Glomerular visceral epithelial cell (primary cell): ENCODE measurements around the gene PLCB2.

ENCODE experiments used
- DNase-seq: peaks from one replicate; pipeline ENCODE4 v3.0.0-alpha.2; 2016; ENCODE audit errors: extremely low spot score

The PLCB2 gene

DNA sequence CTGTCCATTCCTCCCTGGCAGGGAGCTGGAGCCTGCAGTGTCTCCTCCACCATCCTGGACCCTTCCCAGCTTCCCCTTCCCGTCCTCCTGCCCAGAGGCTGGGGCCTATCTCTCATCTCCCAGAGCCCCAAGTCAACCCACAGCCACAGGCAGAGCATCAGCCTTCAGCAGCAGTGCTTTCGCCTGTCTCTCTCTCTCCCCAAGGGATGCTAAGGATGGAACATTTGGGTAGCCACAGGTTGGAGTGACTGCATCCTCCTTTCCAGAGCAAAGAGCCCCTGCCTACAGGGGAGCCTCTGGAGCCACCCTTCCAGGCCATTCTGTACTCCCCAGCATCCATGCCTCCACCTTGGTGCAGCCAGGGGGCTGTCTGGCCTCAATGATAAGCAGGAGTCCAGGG, 4.2 kb downstream of the PLCB2 start:
- no peak for DNase-seq

DNA sequence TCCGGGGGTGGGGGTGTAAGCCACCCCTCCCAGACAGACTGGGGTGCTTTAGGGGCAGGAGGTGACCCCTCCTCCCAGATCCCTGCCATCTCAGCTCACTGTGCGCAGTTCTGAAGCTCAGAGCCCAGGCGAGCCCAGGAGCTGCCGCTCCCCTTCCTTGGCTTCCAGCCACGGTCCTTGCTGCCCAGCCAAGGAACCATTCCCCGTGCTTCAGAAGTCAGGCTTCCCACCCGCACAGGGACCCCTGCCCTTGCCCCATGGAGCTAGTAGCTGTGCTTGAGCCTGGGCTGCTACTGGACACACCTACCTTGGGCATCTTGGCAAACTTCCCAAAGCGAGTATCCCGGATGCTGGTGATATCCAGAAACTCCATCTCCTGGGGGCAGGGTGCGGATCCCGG, 4.8 kb downstream of the PLCB2 start:
- DNase-seq: no peak

DNA sequence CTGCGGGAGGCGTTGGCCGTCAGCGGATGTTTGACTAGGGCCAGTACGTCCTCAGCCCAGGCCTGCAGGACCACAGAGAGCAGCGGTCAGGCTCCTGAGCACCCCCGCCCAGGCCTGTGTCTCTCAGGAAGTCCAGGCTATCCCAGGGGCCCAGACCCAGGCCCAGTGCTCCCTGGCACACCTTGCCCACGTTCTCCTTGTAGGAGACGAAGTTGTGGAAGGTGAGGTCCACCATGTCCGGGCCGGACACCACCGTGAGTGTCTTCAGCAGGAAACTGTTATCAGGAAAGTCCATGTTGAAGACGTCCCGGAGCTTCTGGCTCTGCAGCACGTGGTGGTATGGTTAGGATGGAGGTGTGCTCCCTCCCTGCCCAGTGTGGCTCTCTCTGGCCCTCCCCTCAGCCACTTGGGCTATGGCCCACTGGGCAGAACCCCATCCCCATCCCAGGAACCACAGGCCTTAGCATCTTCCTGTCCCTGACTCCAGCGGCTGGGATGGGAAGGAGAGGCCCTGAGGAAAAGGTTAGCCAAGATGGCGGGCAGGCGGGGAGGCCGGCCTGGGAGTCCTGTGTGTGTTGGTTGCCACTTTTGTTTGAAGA, 5.3 kb downstream of the PLCB2 start:
- DNase-seq: no peak

DNA sequence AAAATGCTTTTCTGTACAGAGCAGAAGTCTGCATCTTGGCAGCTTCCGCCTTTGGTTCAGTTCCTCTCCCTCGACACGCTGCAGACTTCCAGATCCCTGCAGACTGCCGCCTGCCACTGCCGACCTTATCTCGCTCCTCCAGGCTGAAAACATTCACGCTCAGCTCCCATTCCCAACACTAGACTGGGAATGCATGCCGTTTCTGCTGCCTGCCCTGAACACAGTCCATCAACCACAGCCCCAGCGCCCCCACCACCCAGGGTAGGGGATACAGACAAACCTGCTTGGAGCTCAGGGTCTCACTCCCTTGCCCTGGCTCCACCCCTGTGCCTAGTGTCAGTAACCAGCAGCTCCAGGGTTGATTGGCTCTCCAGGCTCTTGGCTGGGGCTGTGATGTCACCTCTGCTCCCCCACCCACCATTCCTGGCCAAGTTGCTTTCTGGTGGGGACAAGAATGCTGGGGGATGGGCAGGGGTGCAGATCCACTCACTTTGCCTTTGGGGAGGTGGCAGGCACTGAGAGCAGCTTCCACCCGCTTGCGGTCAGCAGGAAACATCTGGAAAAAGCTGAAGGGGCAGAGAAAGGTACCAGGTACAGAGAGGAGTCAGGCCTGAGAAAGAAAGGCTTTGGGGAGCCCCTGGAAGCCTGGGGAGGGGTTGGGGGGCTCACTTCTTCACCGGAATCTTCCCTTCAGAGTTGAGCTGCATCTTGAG, 6.1 kb downstream of the PLCB2 start:
- DNase-seq: no peak

DNA sequence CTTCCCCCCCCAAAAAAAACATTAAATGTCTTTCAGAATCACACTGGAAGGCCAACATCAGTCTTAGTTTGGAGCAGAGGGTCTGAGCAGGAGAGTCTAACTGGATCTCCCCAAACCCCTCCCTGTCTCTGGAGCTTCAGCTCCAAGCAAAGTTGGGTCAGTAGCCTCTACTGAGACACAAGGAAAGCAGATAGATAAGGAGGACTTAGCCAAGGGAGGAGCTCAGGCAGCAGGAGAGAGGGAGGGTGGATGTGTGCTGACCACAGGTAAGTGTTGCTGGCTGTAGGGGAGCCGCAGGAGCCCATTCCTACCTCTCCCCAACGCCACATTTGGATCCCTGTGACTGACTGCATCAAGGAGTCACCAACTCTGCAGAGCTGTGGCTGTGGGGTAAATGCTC, 7.0 kb downstream of the PLCB2 start:
- no peak for DNase-seq

DNA sequence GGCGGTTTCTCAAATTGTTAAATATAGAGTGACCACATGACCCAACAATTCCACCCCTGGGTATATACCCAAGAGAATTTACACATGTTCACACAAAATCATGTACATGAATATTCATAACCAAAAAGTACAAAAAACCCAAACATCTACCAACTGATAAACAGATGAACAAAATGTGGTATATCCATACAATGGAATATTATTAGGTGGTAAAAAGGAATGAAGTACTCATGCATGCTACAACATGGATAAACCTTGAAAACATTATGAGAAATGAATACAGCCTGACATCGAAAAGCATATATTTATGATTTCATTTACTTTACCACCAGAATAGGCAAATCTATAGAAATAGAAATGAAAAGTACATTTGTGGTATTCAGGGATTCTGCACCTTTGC, 7.4 kb downstream of the PLCB2 start:
- no peak for DNase-seq

DNA sequence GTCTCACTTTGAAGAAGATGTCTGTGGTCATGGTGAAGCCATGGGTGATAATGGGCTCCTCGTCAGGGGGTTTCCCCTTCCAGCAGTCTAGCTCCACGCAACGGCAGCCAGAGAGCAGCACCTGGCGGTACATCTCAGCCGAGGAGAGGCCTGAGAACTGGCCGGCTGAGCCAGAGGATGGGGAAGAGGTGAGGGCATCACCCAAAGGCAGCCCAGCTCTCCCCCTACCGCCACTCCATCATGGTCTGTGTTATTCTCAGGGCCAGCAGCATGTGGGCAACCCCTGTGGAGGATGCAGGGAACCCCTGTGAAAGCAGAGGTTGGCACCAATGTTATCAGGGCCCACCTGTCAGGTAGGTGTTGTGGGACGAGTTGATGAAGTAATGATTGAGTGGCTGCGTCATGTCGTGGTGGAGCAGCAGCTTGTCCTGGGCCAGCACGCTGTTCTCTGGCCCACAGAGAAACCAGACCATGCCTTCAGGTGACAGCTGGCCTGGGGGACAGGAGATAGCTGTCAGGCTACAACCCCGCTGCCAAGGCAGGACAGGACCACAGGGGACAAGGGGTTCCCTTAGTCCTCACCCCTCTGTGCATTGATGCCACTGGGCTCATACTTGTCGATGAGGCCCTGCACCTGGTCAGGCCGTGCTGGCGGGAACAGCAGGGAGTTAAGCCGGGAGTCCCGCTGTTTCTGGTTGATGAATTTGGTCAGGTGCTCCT, 9.4 kb downstream of the PLCB2 start:
- DNase-seq: no peak

DNA sequence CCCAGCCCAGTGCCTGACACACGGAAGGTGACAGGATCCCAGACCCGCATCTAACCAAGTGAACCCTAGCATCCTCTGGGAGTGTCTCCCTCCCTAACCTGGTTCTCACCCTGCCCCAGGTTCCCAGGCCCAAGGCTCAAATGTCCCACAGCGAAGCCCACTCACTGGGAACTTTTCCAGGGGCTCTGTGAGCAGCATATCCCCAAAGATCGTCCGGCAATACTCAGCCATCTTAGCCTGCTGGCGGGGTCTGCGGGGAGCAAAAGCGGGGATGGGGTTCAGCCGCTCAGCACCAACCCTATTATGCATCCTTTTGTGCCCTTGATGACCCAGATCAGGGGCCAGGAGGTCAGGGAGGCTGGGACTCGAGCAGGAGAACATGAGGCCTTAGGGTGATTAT, 10.4 kb downstream of the PLCB2 start:
- DNase-seq: no peak

DNA sequence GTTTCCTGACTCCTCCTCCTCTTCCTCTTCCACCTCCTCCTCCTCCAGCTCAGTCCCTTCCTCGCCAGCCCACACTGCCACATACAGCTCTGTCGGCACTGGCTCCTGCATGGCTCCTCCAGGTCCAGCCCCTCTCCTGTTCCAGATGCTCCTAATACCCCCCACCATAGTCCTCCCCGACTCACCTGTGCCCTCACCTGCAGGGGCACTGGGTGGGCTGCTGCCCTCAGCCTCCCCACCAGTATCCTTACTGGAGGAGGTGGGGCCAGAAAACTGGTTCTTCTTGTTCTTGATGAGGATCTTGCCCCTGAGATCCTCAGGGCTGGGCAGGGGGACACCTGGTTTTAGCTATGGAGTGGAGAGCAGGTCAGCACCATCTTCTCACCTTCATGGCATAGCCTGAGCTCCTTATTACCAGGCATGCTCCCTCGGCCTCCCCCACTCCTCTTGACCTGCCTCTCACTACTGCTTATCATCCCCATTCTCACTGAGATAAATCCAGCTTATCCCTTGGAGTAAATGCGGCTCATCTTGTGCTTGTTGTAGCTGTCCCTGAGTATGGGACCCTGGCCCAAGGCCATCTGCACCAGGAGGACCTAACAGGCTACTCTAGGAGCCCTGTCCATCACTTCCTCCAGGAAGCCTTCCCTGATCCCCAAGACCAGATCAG, 11.0 kb downstream of the PLCB2 start:
- DNase-seq: no peak

DNA sequence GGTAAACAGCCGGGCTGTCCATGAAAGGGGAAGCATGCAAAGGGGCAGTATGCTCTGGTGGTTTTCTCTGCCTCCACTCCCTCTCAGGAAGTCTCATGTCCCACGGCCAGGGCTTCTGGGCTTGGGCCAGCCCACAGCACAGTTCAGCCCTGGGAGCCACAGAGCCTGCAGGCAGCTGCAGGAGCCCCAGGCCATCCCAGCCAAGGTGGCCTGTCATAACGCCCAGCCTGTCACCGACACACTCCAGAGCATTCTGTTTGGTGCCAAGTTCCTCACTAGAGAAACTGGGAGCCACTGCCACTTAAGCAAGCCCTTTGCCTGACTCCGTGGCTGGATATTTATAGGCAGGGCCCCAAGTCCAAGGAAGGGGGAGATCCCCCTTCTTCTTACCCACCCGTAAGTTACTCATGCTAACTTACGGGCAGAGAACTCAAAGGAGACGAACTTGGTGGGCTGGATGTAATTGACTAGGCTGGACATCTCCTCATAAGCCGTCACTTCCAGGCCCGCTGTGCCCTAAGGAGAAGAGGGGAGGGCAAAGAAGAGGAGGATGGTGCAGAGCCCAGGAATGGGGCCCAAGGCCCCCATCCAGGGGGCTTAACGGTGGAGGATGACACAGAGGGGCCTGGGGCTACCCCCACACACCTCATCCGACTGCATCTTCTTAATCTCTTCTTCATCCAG, 11.7 kb downstream of the PLCB2 start:
- no peak for DNase-seq

DNA sequence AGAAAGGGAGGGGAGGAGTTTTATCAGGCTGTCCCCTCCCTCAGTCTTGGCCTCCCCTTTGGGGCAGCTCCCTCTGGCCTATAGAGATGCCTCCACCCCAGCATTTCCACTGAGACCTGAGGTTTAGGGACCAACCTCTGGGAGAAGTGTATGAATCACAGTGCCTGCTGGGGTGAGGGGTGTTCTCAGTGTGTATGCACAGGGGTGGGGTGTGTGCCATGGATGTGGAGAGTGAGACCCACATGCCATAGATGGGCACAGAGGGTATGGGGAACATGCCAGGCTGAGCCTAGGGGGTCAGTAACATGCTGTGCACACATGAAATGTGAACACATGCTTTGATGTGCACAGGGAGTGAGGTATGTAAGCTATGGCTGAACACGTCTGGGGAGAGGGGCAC, 12.4 kb downstream of the PLCB2 start:
- DNase-seq: no peak

DNA sequence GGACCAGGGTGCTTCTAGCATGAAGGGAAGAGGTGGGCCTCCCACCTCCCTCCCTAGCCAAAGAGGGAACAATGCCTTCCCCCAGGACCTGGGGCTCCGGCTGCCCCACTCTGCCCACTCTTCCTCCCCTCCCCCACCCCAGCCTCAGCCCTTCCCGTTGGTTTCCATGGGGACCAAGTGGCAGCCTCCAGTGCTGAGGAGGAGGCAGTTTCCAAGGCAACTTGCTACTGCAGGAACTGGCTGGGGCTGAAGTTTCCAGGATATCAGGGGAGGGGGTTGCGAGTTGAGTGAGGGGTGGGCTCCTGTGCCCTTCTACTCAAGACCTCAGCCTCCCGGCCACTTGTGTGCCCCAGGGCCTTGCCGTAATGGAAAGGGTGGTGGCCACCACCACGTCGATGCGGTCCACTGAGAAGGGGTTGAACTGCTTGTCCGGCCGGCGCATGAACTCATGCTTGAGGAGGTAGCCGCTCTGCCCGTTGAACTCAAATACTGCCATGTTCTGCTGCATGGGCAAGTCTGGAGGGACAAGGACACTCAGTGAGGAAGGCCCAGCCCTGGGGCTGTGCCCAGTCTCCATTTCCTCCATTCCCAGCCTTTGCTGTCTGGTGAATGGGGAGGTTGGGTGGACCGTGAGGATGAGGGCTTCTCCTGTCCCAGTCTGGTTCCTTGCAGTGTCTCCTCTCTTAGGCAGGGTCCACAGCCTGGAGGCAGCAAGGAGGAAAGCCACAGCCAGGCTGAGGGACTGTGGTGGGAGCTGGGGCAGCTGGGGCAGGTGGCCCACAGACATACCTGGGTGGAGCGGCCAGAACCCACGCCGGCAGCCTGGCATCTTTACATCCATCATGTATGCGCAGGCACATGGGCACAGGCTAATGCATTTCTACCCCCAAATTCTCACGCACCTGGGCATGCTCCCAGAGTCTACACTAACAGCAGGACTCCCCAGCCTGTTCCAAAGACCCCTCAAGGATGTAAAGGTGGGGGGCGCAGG, 13.5 kb downstream of the PLCB2 start:
- no peak for DNase-seq

DNA sequence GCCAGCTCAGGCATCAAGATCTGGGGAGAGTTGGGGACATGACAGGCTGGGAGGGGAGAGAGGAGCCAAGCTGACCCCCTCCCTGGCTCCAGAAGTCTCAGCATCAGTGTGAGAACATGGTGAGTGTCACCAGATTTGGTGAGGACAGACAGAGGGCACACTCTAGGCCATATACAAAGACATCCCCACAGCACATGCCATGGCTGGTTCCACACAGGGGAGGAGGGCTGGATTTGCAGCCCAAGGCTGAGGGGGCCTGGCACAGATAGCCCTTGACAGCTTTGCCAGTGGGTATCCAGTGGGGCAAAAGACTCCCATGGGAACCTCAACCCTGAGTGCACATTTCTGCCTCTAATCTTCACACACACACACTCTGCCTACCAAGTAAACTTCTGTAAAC, 14.7 kb downstream of the PLCB2 start:
- DNase-seq: no peak

DNA sequence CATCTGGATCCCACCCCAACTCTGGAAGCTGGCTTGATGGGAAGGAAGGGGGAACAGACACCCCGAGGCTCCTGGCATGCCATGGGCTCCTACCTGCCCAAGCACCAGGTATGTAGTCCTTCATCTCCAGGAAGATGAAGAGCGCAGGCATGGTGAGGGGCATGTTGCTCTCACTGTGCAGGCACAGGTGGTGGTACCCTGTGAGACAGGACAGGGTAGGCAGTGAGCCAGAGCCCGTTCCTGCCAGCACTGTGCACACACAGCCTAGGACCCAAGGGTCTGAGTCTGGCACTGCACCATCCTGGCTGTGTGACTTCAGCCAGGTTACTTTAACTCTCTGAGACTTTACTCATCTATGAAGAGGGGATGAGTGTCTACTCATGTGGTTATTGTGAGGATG, 15.5 kb downstream of the PLCB2 start:
- DNase-seq: no peak

DNA sequence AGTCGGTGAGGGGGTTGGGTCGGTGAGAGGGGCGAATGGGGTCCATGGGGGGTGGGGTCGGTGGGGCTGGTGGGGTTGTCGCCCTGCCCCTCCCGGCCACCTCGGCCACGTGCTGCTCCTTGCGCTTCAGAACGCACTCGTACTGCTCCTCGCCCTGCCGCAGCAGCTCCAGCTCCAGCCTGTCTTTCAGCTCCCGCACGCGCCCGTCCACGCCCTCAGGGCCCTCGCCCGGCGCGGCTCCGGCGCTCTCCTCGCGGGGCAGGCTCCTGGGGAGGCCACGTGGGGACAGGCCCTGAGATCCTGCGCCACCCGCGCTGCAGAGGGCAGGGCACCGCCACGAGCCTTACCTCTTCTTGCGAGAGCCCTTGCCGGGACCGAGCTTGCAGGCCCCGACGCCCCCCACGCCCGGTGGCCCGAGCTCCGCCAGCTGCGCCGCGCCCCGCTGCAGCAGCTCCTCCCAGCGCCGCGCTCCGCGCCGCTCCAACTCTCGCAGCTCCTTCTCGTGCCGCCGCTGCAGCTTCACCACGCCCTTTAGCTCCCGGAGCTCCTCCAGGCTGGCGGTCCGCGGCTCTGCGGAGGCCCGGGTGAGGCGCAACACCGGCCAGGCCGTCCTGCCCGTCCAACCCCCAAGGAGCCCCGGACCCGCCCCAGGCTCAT, 16.7 kb downstream of the PLCB2 start:
- peak; percentile 40 for DNase-seq

DNA sequence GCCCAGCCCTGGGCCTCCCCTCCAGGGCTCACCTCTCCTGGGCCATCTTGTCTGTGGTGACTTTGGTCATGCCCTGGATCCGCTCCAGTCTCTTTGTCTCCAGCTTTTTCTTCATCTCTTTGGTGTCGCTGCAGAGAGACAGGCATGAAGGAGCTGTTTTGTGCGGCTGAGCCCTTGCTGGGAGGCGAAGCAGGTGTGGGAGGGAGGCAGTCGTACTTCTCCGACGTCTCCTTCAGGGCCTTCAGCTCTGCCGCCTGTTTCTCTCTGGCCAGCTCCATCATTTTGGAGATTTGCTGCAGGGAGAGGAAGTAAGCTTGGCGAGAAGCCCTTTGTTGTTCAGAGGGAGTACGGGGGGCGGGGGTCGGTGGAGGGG, 17.2 kb downstream of the PLCB2 start:
- no peak for DNase-seq

DNA sequence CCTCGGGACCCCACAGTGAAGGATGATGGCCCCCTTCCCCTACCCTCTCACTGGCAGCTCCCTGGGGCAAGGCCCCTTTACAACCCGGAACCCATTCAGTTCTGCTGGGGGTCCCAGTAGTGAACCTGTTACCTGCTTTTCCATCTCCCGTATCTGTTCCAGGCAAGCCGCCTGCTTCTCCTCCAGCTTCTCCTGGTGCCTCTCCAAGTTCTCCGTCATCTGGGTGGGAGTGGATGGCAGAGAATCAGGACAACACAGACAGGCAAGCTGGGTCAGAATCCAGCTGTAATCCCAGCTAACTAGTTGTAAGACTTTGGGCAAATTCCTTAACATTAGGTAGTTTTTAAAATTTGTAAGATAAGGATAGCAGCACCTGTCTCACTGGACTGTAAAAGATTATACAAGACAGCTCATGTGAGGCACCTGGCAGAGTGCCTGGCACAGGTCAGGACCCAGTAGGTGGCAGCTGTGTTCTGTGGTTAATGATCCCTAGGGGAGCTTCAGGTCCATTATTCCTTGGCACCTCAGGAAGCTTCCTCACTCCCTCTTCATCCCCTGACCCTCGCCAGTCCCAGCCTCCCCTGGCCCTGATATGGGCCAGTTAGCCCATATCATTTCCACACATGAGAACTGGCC, 18.5 kb downstream of the PLCB2 start:
- peak; percentile 61 for DNase-seq

DNA sequence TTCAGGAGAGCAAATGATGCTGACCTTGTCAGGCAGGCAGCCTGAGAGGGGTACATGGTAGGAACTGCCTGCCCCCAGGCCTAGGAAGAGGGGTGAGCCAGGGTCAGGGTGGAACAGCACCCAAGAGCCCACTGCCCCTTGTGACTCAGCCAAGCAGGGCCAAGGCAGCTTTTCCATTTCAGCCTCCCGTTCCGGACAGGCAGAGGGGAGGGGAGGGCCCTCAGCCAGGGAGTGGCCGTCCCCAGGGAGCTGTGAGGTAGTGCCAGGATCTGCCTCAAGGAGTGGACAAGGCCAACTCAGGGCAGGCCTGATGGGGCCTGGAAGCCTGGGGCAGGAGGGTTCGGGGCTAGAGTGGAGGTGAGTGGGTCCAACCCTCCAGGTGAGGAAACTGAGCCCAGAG, 19.8 kb downstream of the PLCB2 start:
- DNase-seq: no peak

DNA sequence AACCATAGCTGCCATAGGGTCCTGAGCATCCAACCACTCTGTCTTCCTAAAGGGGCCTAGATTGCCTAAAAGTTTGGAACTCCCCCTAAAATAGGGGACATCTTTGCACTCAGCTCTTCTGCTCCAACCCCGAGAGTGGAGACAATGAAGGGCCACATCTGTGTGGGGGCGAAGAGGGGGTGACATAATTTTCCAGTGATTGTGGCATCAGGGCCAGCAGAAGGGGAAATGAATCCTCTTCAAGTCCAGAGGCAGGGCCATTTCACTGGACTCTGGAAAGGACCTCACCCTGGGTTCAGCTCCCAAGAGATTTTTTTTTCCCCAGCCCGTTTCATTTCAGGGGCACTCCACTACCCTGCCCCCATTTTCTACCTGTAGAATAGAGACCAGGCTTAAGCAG, 20.2 kb downstream of the PLCB2 start:
- no peak for DNase-seq

DNA sequence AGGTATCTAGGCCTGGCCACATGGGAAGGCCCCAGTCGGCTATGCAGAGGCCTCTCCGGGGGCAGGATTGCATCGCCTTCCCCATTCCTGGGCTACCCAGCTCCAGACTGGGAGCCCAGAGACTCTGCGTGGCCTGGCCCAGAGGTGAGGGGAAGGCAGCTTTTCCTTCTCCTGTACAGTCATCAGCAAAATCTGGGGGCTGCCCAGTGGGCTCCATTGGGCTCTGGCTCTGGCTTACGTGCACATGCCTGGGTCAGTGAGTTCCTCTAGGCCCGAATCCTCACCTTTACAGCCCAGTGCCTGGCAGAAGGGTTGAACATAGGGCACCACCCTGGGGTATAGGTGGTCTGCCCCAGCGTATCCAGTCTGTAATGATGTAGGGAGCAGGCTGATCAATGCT, 20.9 kb downstream of the PLCB2 start:
- DNase-seq: no peak
